COR-L47 (cell line): ENCODE data around the gene AGR3.
"Not testable (repeated sequence)": the region's sequence is repeated elsewhere in the genome, so short reads cannot be mapped to it uniquely, and the experiment has no call there.

Source experiments
- DNase-seq: peaks from one replicate; lab custom pipeline; 2025; lab: John Stamatoyannopoulos, UW

The AGR3 gene

DNA sequence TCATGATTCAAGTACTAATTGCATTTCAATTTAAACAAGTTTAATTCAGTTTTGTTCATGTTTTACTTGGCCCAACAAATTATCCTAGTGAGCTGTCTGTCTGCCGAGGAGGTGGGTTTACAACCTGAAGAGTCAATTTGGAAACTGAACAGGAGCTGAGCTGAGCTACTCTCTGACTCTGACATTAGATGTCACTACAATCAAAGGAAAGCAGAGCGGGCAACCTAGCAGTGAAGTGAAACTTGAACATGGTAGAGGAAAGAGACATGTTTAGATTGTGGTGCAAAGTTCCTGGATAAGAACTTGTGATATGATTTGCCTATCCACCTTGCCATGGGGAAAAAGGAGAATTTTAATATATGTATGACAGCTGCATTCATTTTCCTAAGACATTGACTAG is 9.6 kb upstream of the AGR3 start:
- peak; percentile 53 for DNase-seq

DNA sequence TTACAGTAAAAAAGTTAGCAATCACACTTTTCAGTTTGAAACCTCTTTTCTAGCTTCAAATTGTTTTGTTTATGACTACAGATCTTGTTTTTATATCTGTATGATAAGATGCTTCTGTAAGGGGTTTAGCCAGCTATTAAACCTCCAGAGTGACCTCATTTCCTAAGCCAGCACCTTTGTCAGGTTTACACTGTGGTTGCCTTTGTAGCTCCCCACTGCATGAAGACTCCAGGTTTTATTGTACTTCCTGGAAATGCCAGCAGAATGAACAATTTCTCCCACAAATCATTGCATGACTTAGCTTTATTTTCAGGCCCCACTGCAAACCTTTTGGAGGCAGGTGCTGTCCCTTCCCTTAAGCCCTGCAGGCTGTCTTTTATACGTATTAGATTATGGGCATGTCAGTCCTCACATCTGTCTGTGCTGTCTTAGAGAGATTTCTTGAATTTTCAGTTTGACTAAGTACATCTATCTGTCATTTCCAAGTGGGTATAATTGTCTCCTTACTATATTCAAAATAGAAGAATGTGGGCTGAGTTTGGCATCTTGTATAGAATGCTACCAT is 8.2 kb upstream of the AGR3 start:
- no peak for DNase-seq

DNA sequence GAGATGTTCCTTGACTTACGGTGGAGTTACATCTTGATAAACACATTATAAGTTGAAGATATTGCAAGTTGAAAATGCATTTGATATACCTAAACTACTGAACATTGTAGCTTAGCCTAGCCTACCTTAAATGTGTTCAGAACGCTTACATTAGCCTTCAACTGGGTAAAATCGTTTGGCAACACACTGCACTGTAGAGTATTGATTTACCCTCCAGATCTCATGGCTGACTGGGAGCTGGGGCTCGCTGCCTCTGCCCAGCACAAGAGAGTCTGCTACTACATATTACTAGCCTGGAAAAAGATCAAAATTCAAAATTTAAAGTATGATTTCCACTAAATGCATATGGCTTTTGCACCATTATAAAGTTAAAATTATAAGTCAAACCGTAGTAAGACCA is 7.5 kb upstream of the AGR3 start:
- no peak for DNase-seq

DNA sequence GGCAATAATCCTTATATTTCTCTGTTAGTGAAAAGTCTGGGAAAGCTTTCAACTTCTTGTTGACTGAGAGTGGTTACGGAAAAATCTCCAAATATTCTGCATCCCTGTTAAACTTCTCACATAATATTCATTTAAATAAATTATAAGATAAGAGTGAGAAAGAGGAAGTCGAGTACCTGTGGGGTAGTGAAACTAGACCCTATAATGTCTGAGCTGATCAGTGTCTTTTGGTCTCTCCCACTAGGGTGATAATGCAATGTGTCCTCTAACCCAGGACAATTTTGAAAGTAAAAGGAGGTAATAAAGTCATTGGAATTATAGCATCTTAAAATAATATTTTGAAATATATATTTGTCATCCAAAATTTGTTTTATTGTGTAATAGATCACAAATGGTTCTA is 2.1 kb upstream of the AGR3 start:
- no peak for DNase-seq

DNA sequence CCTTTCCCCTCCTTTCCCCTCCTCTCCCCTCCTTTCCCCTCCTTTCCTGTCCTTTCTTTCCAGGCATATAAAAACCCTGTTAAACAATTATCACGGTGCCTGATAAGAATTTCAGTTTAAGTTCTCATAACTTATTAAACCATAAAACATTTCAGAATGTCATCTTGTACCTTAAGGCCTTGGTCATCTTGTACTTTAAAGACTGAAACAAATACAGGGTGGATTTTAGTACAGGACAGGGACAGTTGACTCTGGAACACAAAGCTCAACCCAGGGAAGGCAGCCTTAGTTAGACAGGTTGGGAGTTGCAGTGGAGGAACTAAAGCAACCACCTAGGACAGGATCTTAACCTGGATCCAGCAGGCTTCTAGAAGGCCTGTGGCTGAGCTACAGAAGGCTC is 1.2 kb downstream of the AGR3 start:
- no peak for DNase-seq

DNA sequence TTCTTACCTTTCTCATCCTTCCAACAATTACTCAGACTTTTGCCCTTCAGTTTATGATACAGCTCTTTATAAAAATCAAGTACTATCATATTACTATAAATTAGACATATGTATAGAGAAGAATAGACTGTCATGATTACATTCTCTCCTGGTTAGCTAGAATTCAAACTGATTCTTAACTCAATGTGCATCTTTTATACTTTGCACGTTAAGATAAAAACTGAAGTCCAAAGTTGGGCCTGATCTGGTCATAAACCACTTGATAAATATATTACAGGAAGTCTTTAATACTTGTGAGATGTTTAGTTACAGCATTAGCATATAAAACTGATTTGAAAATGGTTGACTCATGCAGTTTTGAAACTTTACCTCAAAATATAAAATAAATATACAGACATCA is 2.6 kb downstream of the AGR3 start:
- DNase-seq: no peak

DNA sequence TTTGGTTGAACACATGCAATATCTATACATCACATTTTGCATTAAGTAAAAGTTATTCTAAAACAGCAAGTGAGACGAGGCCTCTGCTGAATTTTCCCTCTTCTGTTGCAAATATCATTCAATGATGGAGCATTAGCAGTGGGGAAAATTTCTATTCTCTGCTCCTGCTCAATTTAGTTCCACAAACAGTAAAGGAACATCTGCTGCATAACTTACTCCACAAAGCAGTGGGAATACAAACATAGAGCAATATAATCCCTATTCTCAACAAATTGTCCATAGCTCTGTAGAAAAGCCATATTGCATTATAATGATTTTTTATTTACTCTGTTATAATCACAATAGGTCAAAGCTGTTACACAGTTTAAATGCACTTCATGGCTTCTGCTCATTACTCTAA is 5.9 kb downstream of the AGR3 start:
- no peak for DNase-seq

DNA sequence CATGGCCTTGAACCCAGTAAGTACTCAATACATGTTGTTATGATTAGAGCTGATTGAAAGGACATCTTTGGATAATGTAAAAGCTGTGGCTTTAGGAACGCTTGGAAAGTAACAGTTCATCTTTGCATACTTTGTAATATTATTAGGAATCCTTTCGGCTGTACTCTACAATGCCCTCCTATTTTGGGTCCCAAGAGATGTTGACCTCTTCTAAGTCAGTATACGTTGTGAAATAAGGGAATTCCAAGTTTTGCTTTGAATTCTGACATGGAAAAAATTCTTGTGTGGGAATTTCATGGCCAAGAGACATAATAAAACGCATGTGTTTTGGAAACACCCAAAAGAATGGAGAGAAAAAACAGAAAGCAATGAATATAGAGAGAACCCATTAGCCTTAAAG is 7.7 kb downstream of the AGR3 start:
- DNase-seq: no peak

DNA sequence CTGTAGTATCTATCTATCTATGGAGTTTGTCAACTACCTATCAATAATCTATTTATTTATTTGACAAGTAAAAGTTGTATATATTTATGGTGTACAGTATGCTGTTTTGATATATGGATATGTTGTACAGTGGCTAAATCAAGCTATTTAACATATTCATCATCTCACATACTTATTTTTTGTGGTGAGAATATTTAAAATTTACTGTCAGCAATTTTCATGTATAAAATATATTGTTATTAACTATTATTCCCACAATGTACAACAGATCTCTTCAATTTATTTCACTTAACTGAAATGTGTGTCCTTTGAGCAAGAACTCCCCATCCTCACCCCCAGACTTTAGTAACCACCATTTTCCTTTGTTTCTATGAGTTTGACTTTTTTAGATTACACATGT is 14.5 kb downstream of the AGR3 start:
- no peak for DNase-seq

DNA sequence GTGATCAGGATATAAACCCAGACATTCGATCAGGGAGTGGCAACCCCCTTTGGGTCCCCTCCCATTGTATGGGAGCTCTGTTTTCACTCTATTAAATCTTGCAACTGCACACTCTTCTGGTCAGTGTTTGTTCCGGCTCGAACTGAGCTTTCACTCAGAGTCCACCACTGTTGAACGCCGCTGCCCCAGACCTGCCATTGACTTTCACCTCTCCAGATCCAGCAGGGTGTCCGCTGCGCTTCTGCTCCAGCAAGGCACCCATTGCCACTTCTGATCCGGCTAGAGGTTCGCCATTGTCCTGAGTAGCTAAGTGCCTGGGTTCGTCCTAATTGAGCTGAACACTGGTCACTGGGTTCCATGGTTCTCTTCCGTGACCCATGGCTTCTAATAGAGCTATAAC is 28.6 kb downstream of the AGR3 start:
- not testable (repeated sequence) for DNase-seq

DNA sequence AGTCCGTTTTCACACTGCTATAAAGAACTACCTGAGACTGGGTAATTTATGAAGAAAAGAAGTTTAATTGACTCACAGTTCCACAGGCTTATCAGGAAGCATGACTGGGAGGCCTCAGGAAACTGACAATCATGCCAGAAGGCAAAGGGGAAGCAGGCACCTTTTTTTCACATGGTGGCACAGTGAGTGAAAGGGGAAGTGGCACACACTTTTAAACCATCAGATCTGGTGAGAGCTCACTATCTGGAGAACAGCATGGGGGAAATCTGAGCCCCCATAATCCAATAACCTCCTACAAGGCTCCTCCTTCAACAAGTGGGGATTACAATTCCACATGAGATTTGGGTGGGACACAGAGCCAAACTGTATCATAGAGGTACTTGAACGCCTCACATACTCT is 30.0 kb downstream of the AGR3 start:
- no peak for DNase-seq

DNA sequence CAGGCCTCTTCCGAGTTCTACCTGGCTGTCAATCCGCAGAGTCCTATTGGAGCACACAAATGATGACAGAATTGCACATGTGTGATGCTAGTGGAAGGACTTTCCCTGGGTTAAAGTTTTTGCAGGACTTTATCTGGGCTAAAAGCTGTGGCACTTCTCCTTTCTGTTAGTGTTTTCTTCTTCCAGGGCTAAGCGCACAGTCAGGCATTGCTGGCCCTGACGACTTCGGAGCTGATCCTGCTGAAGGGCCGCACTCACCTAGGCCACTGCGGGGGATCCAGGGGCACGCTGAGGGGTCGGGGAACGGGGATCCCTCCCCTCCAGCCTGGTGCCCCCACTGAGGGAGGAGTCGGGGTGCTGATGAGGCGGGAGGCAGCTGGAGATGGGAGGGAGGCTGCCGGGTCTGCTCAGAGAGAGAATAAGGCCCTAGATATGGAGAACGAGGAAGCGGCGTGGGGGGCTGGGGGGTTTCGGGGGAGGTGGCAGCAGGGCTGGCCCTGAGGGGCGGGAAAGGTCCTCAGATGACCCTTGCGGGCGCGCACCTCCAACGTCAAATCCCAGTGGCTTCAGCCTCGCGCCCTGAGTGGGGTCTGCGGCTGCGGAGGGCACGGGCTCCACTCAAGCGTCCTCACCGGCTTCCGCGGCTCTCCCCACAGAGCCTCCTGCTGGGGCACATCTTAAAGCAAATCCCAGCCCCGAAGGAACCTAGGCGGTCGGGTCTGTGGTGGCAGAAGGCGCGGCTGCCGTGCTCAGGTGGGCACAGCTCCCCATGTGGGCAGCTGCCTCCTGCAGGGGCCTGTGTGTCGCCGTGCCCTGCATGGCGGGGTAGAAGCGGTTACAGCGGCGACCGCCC is 30.9 kb downstream of the AGR3 start:
- DNase-seq: no peak

DNA sequence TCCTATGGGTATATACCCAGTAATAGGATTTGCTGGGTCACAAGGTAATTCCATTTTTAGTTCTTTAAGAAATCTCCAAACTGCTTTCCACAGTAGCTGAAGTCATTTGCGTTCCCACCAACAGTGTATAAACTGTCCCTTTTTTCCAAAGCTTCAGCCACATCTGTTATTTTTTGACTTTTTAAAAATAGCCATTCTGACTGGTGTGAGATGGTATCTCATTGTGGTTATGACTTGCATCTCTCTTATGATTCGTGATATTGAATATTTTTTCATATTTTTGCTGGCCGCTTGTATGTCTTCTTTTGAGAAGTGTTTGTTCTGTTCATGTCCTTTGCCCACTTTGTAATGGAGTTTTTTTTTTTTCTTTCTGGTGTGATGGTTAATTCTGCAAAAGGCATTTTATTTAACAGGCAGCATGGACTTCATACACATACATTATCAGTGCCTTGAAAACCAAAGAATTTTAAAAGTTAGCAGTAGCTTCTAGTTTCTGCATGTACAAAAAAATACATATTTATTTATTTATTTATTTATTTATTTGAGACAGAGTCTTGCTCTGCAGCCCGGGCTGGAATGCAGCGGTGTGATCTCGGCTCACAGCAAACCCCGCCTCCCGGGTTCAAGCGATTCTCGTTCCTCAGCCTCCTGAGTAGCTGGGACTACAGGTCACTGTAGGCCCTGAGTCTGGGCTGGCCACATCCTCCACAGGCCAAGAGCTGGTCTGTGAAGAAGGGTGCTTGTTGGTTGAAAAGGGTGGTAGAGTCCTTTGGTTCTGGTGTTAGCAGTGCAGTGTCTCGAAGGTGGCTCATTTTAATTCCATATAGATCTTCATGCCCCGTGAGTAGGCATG is 32.3 kb downstream of the AGR3 start:
- DNase-seq: no peak

DNA sequence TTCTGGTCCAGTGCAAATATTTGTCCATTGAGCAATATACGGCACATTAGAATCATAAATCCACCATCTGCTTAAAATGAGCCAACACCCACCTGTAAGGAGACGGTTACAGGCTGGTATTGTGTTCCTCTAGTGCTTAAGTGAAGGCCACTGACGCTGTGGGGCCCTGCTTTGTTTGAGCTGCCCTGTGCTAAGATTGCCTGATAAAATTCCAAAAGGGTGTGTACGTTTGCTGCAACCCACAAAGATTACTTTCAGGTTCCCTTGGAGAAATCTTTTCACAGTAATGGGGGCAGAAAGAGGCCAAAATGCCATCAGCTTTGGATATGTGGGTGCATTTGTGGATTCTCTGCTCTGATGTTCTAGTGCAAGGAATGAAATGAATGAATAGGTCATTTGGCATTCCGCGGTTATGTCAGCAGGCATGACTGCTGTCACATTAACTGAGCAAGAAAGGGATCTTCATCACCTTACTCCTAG is 34.4 kb downstream of the AGR3 start:
- DNase-seq: no peak

DNA sequence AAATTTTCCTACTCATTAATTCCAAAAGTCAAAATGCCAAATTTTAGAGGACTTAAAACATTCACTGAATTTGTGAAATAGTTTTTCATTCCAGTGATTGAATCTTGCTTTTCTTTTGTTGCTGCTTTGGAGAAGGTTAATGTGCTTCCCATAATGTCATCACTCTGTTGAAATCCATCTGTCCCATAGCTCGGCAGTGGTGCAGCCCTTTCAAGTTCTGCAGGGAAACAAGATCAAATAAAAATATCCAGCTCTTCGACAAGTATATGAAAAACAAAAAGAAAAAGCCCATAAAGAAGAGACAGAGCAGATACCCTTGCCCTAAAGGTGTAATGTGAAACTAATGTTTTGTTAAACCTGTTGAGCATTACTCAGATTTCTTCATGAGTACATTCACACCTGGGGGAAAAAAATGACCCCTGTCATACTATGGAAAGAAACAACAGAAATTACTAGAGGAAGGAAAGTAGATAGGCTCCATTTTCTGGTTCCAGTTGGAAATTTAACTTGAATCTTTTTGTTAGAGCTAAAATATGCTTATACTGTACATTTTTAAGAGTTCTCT is 35.1 kb downstream of the AGR3 start:
- no peak for DNase-seq

DNA sequence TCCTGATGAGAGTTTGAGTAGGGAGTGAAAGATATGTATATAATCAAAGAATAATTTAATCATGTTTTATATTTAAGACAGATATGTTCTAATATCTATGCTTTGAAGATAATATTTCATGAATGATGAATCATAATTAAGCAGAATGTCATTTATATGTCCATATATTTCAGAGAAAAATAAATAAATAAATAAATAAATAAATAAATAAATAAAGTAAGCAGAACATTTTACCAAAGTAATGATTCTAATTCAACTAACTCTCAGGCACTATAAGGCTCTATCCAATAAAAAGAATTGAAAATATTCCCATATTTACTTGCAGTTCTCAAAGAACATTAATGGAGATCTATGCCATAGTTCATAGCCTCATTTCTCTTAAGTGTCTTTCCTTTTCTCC is 36.0 kb downstream of the AGR3 start:
- DNase-seq: no peak

DNA sequence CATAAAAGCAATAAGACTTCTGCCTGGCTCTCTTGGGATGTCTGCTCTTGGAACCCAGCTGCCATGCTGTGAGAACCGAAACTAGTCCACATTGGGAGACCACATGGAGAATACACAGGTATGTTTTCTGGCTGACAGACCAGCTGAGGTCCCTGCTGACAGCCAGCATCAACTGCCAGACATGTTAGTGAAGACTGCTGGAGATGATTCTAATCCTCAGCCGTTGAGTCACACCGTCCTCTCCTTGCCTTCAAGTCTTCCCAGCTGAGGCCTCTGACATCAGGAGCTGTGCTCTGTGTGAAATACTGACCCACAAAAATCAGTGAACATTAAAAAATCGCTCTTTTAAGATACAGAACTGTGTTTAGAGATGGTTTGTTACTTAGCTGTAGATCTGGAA is 40.1 kb downstream of the AGR3 start:
- no peak for DNase-seq

DNA sequence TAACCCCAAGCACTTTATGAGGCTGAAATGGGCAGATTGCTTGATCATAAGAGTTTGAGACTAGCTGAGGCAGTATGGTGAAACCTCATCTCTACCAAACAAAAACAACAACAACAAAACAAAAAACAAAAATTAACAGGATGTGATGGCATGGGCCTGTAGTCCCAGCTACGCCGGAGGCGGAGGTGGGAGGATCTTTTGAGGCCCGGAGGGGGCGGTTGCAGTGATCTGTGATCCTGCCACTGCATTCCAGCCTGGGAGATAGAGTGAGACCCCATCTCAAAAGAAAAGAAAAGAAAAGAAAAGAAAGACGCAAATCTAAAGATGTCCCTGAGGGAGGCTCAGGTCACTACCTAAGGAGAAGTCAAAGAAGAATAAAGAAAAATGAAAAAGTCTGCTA is 41.7 kb downstream of the AGR3 start:
- no peak for DNase-seq

DNA sequence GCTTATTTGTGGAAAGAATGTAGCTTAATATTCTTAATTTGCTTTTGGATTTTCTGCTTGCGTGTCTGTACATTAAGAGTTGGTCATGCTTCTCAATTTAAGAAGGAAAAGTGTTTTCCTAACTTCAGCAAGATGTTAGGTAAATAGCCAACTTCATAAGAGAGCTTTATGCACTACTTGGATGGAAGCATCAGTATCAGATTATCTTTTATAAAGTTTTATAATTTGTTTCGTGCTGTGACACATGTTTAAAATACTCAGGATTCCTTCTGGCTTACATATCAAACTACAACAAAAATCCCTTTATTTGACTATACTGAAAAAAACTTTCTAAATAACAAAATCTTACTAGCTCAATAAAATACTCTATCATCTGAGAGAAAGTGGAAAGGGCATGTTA is 42.1 kb downstream of the AGR3 start:
- no peak for DNase-seq

DNA sequence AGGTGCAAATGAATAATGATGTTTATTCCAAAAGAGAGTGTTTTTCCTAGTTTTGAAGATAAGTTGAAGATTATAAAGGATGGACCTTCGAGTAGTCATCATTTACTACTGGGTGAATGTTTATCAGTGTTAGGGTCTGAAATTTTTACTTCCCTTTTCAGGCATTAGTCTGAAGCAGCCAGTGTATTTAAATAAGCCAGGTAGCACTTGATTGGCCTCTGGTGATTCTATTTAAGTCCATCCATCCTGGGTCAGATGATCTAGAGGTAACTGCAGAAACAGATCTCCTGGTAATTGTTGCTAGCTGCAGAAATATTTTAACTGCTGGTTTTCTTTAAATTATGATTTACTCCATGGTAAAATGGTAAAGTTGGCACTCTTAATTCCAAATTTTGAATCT is 42.9 kb downstream of the AGR3 start:
- DNase-seq: no peak

DNA sequence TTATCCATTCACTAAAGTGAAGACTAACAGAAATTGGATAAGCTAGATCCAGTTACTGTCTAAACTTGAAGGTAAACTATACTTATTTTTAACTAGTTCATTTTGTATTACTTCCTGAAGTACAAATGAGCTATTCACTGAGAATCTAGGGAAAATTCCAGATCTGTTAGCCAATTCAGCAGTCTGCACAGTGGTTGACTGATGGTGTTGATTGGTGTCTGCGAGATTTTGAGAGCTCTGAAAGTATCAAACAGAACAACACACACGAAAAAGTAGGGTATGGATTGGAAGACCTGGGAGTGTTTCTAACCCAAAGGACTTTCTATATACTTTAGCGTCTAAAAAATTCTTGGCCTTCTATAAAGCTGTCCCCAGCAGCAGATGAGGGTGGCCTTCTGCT is 43.4 kb downstream of the AGR3 start:
- no peak for DNase-seq

DNA sequence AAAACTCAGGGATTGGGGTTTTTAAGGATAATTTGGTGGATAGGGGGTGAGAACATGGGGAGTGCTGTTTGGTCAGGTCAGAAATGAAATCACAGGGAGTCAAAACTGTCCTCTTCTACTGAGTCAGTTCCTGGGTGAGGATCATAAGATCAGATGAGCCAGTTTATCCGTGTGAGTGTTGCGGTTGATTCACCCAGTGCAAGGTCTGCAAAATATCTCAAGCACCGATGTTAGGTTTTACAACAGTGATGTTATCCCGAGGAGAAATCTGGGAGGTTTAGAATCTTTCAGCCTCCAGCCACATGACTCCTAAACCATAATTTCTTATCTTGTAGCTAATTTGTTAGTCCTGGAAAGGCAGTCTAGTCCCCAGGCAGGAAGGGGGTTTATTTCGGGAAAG is 45.3 kb downstream of the AGR3 start:
- no peak for DNase-seq

DNA sequence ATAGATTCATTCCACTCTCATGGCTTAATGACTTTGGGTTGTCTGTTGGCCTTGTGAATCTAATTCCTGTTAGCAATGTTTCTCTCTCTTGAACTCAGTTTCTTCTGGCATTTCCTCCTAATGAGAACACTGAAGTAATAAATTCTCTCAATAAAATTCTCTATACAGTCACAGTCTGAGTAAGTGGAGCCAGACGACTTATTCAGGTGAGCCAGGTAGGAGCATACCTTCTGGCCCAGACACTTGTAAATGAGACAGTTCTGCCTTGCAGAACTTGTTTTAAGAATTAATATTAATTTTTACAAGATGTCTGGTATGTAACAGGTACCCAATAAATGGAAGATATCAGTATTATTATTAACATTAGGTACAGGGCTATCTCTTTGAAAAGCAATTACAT is 48.4 kb downstream of the AGR3 start:
- no peak for DNase-seq
